Limb (tissue), 2 donors: ENCODE results near the gene GMIP.

Source experiments
- DNase-seq, 2 donors: peaks; one replicate each; pipeline ENCODE4 v3.0.0-alpha.2; 2016; ENCODE audit errors: extremely low spot score in 2 of 2

The GMIP gene

GRCh38 chr19:19637186-19637522 lies 6.3 kb downstream of the GMIP start:
- peak in 1 of 2 donors; percentile 22 for DNase-seq

GRCh38 chr19:19636573-19637185 lies 6.8 kb downstream of the GMIP start:
- peak in 1 of 2 donors; percentile 32 for DNase-seq

- DNase-seq, result no peak
Measured at GRCh38 chr19:19635313-19635702, 8.1 kb downstream of the GMIP start.

- DNase-seq, result peak in 1 of 2 donors; percentile 28
Measured at GRCh38 chr19:19634516-19635312, 8.7 kb downstream of the GMIP start.

GRCh38 chr19:19633711-19634515 lies 9.5 kb downstream of the GMIP start:
- DNase-seq, result no peak

GRCh38 chr19:19632661-19633060 lies 10.8 kb downstream of the GMIP start:
- DNase-seq, result no peak

- no peak for DNase-seq
Measured at GRCh38 chr19:19631346-19631745, 12.1 kb downstream of the GMIP start.

GRCh38 chr19:19630426-19630825 lies 13.0 kb downstream of the GMIP start:
- DNase-seq, result no peak

- DNase-seq, result no peak
Measured at GRCh38 chr19:19630062-19630414, 13.4 kb downstream of the GMIP start.

GRCh38 chr19:19628501-19629134 lies 14.8 kb downstream of the GMIP start:
- DNase-seq, result peak in 1 of 2 donors; percentile 58

- DNase-seq, result peak in 1 of 2 donors; percentile 89
Measured at GRCh38 chr19:19627621-19628500, 15.6 kb downstream of the GMIP start, which contains the start of gene LPAR2. TSS of gene LPAR2 (minus strand) at chr19:19628220. CDS start at chr19:19627275, 945 bp downstream.

GRCh38 chr19:19626516-19627472 lies 16.7 kb downstream of the GMIP start:
- DNase-seq, result no peak

GRCh38 chr19:19624032-19624570 lies 19.4 kb downstream of the GMIP start:
- DNase-seq, result no peak

- no peak for DNase-seq
Measured at GRCh38 chr19:19623383-19623782, 20.1 kb downstream of the GMIP start.

GRCh38 chr19:19619849-19620210 lies 23.6 kb downstream of the GMIP start:
- DNase-seq, result no peak

- no peak for DNase-seq
Measured at GRCh38 chr19:19619181-19619848, 24.1 kb downstream of the GMIP start.

- DNase-seq, result peak; percentile 97 to 98
Measured at GRCh38 chr19:19618219-19619051, 25.0 kb downstream of the GMIP start, which contains the start of gene PBX4. TSS of gene PBX4 (minus strand) at chr19:19618687. CDS start at chr19:19618629, 58 bp downstream.

GRCh38 chr19:19615086-19615485 lies 28.4 kb downstream of the GMIP start:
- DNase-seq, result no peak
